Loucy (cell line): Measurements from ENCODE around the gene PIP5K1C.

ENCODE experiments used
- H2AFZ ChIP-seq: fragments of 200-600 bp; sonication (generic); 2 replicates; pipeline ENCODE4 v1.6.0; 2016; ENCODE audit warnings: antibody characterized with exemption, mild to moderate bottlenecking, low read length, moderate library complexity
- H3F3A ChIP-seq: fragments of 200-600 bp; 2 replicates; pipeline ENCODE4 v1.6.0; 2016; ENCODE audit warnings: antibody characterized with exemption, low read depth, mild to moderate bottlenecking
- H3K27me3 ChIP-seq: fragments of 200-600 bp; sonication (generic); 2 replicates; pipeline ENCODE4 v1.6.1; 2014; ENCODE audit warnings: low read length, mild to moderate bottlenecking; ENCODE audit not compliant: insufficient read depth, poor library complexity, severe bottlenecking
- H3K36me3 ChIP-seq: fragments of 200-600 bp; sonication (generic); 2 replicates; pipeline ENCODE4 v1.6.1; 2016; ENCODE audit warnings: low read length; ENCODE audit not compliant: insufficient read depth
- H3K4me1 ChIP-seq: fragments of 200-600 bp; sonication (generic); 2 replicates; pipeline ENCODE4 v1.5.1; 2014; ENCODE audit warnings: low read length, mild to moderate bottlenecking; ENCODE audit not compliant: insufficient read depth, poor library complexity, severe bottlenecking
- H3K4me2 ChIP-seq: fragments of 200-600 bp; sonication (generic); 2 replicates; pipeline ENCODE4 v1.6.0; 2014; ENCODE audit warnings: antibody characterized with exemption, low read length, low read depth, mild to moderate bottlenecking; ENCODE audit not compliant: poor library complexity, severe bottlenecking
- H3K4me3 ChIP-seq: fragments of 200-600 bp; sonication (generic); 2 replicates; pipeline ENCODE4 v1.5.1; 2014; ENCODE audit warnings: low read length, mild to moderate bottlenecking, mixed read lengths; ENCODE audit not compliant: poor library complexity, severe bottlenecking
- H3K79me2 ChIP-seq: fragments of 200-600 bp; sonication (generic); 2 replicates; pipeline ENCODE4 v1.6.1; 2014; ENCODE audit warnings: low read length; ENCODE audit not compliant: insufficient read depth
- H3K9ac ChIP-seq: fragments of 200-600 bp; sonication (generic); 2 replicates; pipeline ENCODE4 v1.6.0; 2014; ENCODE audit warnings: mild to moderate bottlenecking, low read depth, low read length, moderate library complexity; ENCODE audit not compliant: poor library complexity, severe bottlenecking
- H3K9me2 ChIP-seq: fragments of 200-600 bp; sonication (generic); replicated peaks from 2 replicates; pipeline ENCODE4 v1.6.1; 2016; ENCODE audit warnings: low read depth, low read length, mixed read lengths
- H3K9me3 ChIP-seq: fragments of 200-600 bp; sonication (generic); 2 replicates; pipeline ENCODE4 v1.6.1; 2014; ENCODE audit warnings: mild to moderate bottlenecking, antibody characterized with exemption, low read length, low read depth; ENCODE audit not compliant: insufficient read depth
- H4K20me1 ChIP-seq: fragments of 200-600 bp; sonication (generic); 2 replicates; pipeline ENCODE4 v1.6.0; 2014; ENCODE audit warnings: antibody characterized with exemption, low read length, mild to moderate bottlenecking; ENCODE audit not compliant: insufficient read depth, poor library complexity, severe bottlenecking
- EZH2phosphoT487 ChIP-seq: fragments of 200-600 bp; IDR thresholded peaks from 2 replicates; pipeline ENCODE4 v1.6.1; 2018; ENCODE audit warnings: antibody characterized with exemption, mild to moderate bottlenecking, moderate library complexity, borderline replicate concordance
- TF ChIP-seq, protein P1 (sequence below): fragments of 200-600 bp; sonication (generic); conservative IDR thresholded peaks from 2 replicates; pipeline ENCODE4 v1.5.1; 2014; ENCODE audit warnings: mild to moderate bottlenecking, antibody characterized with exemption, low read length

Gene PIP5K1C

GRCh38 chr19:3690551-3691371 lies 9.5 kb downstream of the PIP5K1C start:
- Histone ChIP-seq H3K9me3 (no peaks in the 10 kb centered on the region), H3K27me3 (no peaks in the 10 kb centered on the region), H3K4me1 (peaks cover 18% of the 10 kb centered on the region), H3F3A (no peaks in the 10 kb centered on the region), H3K4me2 (peak overlapping the region; percentile 34), H3K9me2 (no peaks in the 10 kb centered on the region), H3K4me3 (no peak overlapping the region), H3K79me2 (peaks cover 6% of the 10 kb centered on the region; the same call in 1 of the 2 replicates), H2AFZ (no peak overlapping the region), H3K36me3 (no peaks in the 10 kb centered on the region), H4K20me1 (peaks cover 35% of the 10 kb centered on the region), H3K9ac (no peak overlapping the region)
- TF ChIP-seq, protein P1, sequence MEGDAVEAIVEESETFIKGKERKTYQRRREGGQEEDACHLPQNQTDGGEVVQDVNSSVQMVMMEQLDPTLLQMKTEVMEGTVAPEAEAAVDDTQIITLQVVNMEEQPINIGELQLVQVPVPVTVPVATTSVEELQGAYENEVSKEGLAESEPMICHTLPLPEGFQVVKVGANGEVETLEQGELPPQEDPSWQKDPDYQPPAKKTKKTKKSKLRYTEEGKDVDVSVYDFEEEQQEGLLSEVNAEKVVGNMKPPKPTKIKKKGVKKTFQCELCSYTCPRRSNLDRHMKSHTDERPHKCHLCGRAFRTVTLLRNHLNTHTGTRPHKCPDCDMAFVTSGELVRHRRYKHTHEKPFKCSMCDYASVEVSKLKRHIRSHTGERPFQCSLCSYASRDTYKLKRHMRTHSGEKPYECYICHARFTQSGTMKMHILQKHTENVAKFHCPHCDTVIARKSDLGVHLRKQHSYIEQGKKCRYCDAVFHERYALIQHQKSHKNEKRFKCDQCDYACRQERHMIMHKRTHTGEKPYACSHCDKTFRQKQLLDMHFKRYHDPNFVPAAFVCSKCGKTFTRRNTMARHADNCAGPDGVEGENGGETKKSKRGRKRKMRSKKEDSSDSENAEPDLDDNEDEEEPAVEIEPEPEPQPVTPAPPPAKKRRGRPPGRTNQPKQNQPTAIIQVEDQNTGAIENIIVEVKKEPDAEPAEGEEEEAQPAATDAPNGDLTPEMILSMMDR, result no peak
- no peak for TF ChIP-seq EZH2phosphoT487

- Histone ChIP-seq H3K9ac (no peak overlapping the region), H3K9me3 (no peaks in the 10 kb centered on the region), H4K20me1 (peaks cover 23% of the 10 kb centered on the region), H3K79me2 (peaks cover 6% of the 10 kb centered on the region; the same call in 1 of the 2 replicates), H3K4me1 (peaks cover 18% of the 10 kb centered on the region), H3F3A (no peaks in the 10 kb centered on the region), H3K4me3 (no peak overlapping the region), H3K9me2 (no peaks in the 10 kb centered on the region), H3K4me2 (no peak overlapping the region), H2AFZ (no peak overlapping the region), H3K36me3 (no peaks in the 10 kb centered on the region), H3K27me3 (no peaks in the 10 kb centered on the region)
- no peak for TF ChIP-seq EZH2phosphoT487
- TF ChIP-seq, protein P1, result no peak
Measured at GRCh38 chr19:3687774-3688706, 12.2 kb downstream of the PIP5K1C start.

- Histone ChIP-seq H3K27me3 (no peaks in the 10 kb centered on the region), H3K4me2 (no peak overlapping the region), H3K9me2 (no peaks in the 10 kb centered on the region), H2AFZ (no peak overlapping the region), H3F3A (no peaks in the 10 kb centered on the region), H3K9ac (no peak overlapping the region), H3K4me3 (no peak overlapping the region), H4K20me1 (peaks cover 18% of the 10 kb centered on the region), H3K79me2 (peaks cover 6% of the 10 kb centered on the region; the same call in 1 of the 2 replicates), H3K4me1 (peaks cover 18% of the 10 kb centered on the region), H3K36me3 (no peaks in the 10 kb centered on the region), H3K9me3 (no peaks in the 10 kb centered on the region)
- TF ChIP-seq, protein P1, result no peak
- no peak for TF ChIP-seq EZH2phosphoT487
Measured at GRCh38 chr19:3687393-3687773, 12.9 kb downstream of the PIP5K1C start.
